Astrocyte of the hippocampus (primary cell): Measurements from ENCODE around the gene ISCA1.
A peak's percentile ranks its signal among the peaks of the same experiment; 100 is the strongest.

Experiments
- DNase-seq: peaks from one replicate; pipeline ENCODE4 v3.0.0; 2011; ENCODE audit warnings: low read depth, low spot score

Gene ISCA1

GRCh38 chr9:86285261-86285660 is 2.9 kb upstream of the ISCA1 start:
- DNase-seq = no peak

- peak; percentile 93 for DNase-seq
These were observed 719 bp upstream of the ISCA1 start for GRCh38 chr9:86282979-86283535.

- no peak for DNase-seq
These were observed 703 bp downstream of the ISCA1 start for GRCh38 chr9:86281593-86282076.

GRCh38 chr9:86280580-86280979 is 1.8 kb downstream of the ISCA1 start:
- DNase-seq = no peak

- DNase-seq = no peak
These were observed 2.5 kb downstream of the ISCA1 start for GRCh38 chr9:86279839-86280238.

- no peak for DNase-seq
These were observed 5.3 kb downstream of the ISCA1 start for GRCh38 chr9:86277072-86277471.

- peak; percentile 8 for DNase-seq
These were observed 6.4 kb downstream of the ISCA1 start for GRCh38 chr9:86275962-86276361.

GRCh38 chr9:86274821-86275643 is 7.3 kb downstream of the ISCA1 start:
- no peak for DNase-seq

- no peak for DNase-seq
These were observed 10.1 kb downstream of the ISCA1 start for GRCh38 chr9:86272221-86272620.

GRCh38 chr9:86263876-86264275 is 18.5 kb downstream of the ISCA1 start:
- no peak for DNase-seq

GRCh38 chr9:86262492-86262891 is 19.8 kb downstream of the ISCA1 start:
- DNase-seq = no peak

- no peak for DNase-seq
These were observed 22.8 kb downstream of the ISCA1 start, which contains the start of gene C9orf153 for GRCh38 chr9:86259557-86259956. TSS of gene C9orf153 (minus strand) at chr9:86259657. CDS start at chr9:86229603, 30,054 bp downstream.

- DNase-seq = no peak
These were observed 24.9 kb downstream of the ISCA1 start for GRCh38 chr9:86257391-86257790.

GRCh38 chr9:86256653-86257052 is 25.7 kb downstream of the ISCA1 start:
- no peak for DNase-seq

GRCh38 chr9:86253577-86253976 is 28.8 kb downstream of the ISCA1 start:
- DNase-seq = no peak

- no peak for DNase-seq
These were observed 29.5 kb downstream of the ISCA1 start for GRCh38 chr9:86252870-86253269.

GRCh38 chr9:86250123-86250522 is 32.2 kb downstream of the ISCA1 start:
- DNase-seq = no peak

- DNase-seq = no peak
These were observed 33.6 kb downstream of the ISCA1 start for GRCh38 chr9:86248746-86249145.

- no peak for DNase-seq
These were observed 35.6 kb downstream of the ISCA1 start for GRCh38 chr9:86246752-86247161.

GRCh38 chr9:86242071-86242470 is 40.3 kb downstream of the ISCA1 start:
- DNase-seq = peak; percentile 26

- DNase-seq = no peak
These were observed 41.1 kb downstream of the ISCA1 start for GRCh38 chr9:86241216-86241615.

GRCh38 chr9:86238861-86239770 is 43.2 kb downstream of the ISCA1 start:
- DNase-seq = no peak
